A549 (cell line): ENCODE data around the gene KIF12. TPM values are rescaled to one million over a fixed set of nuclear protein-coding genes. Genes with fewer than 3 reads are reported as not detected.

ENCODE experiments used
- ATAC-seq, 2 experiments: fragments of 200-7000 bp in 1 of 2; fragments of >200 bp in 1 of 2; cut with Nextera tagmentation in 1 of 2; cut with Tn5 transposase in 1 of 2; 3 replicates each; pipeline versions ENCODE4 v1.8.0 to v1.9.1; 2018 to 2020; ENCODE audit warnings: mild to moderate bottlenecking in 1 of 2, moderate library complexity in 1 of 2
- CTCF ChIA-PET: fragments of 300-600 bp; sonication (Branson Sonifier 250); formaldehyde crosslinking; extraction: SDS; loops from one replicate; lab custom pipeline; 2021; ENCODE audit warnings: antibody characterized with exemption, inconsistent platforms; lab: Yijun Ruan, JAX
- POLR2A ChIA-PET: fragments of 350-600 bp; formaldehyde crosslinking; extraction: SDS; loops from one replicate; lab custom pipeline; 2021; ENCODE audit warnings: antibody characterized with exemption, inconsistent platforms; lab: Yijun Ruan, JAX
- DNase-seq, 2 experiments: peaks; one replicate each; pipeline versions ENCODE4 v3.0.0 to v3.0.0-alpha.2; 2011 to 2016; ENCODE audit warnings: low read depth in 1 of 2, low spot score in 1 of 2
- FAIRE-seq: peaks from 2 replicates; lab custom pipeline; 2011; peaks lifted over from hg19 to GRCh38; lab: Jason Lieb, UNC
- H3K27ac ChIP-seq, 2 experiments: fragments of >200 bp; sonication (Bioruptor Twin); formaldehyde crosslinking; 3 replicates each; pipeline ENCODE4 v1.5.1; 2016 to 2017
- H3K4me1 ChIP-seq: fragments of >200 bp; sonication (Bioruptor Twin); formaldehyde crosslinking; 3 replicates; pipeline ENCODE4 v1.6.1; 2016
- H3K4me2 ChIP-seq: fragments of >200 bp; sonication (Bioruptor Twin); formaldehyde crosslinking; 3 replicates; pipeline ENCODE4 v1.6.1; 2016
- H3K4me3 ChIP-seq: fragments of >200 bp; sonication (Bioruptor Twin); formaldehyde crosslinking; 3 replicates; pipeline ENCODE4 v1.5.1; 2016
- H3K9me3 ChIP-seq: fragments of >200 bp; sonication (Bioruptor Twin); formaldehyde crosslinking; 3 replicates; pipeline ENCODE4 v1.6.1; 2016
- CBX2 ChIP-seq: fragments of 200-600 bp; sonication (generic); IDR thresholded peaks from 2 replicates; pipeline ENCODE4 v1.6.1; 2016; ENCODE audit warnings: low read depth, mild to moderate bottlenecking, borderline replicate concordance
- E2F6 ChIP-seq: IDR thresholded peaks from 2 replicates; pipeline ENCODE4 v1.6.1; 2012; ENCODE audit warnings: low read depth, borderline replicate concordance
- EP300 ChIP-seq, 2 experiments: fragments of >200 bp; sonication (Bioruptor Twin); formaldehyde crosslinking; IDR thresholded peaks; 2 replicates in 1 of 2; 3 replicates in 1 of 2; pipeline ENCODE4 v1.6.1; 2016 to 2017
- JUN ChIP-seq, 2 experiments: fragments of >200 bp; sonication (Bioruptor Twin); formaldehyde crosslinking; IDR thresholded peaks; 2 replicates in 1 of 2; 3 replicates in 1 of 2; pipeline ENCODE4 v1.6.1; 2016 to 2017
- KDM1A ChIP-seq: fragments of 200-600 bp; sonication (generic); IDR thresholded peaks from 2 replicates; pipeline ENCODE4 v1.6.1; 2016; ENCODE audit warnings: low read depth, mild to moderate bottlenecking
- RAD21 ChIP-seq, 2 experiments: fragments of >200 bp in 1 of 2; sonication (Bioruptor Twin) in 1 of 2; formaldehyde crosslinking in 1 of 2; IDR thresholded peaks in 1 of 2; conservative IDR thresholded peaks in 1 of 2; 2 replicates in 1 of 2; 3 replicates in 1 of 2; pipeline ENCODE4 v1.6.1; 2012 to 2018; ENCODE audit warnings: inconsistent platforms in 1 of 2
- RARB ChIP-seq: fragments of 250-450 bp; sonication (Bioruptor Pico); IDR thresholded peaks from 2 replicates; pipeline ENCODE4 v1.8.0; 2021; ENCODE audit warnings: mild to moderate bottlenecking, moderate library complexity
- REST ChIP-seq: fragments of 200-600 bp; sonication (generic); IDR thresholded peaks from 2 replicates; pipeline ENCODE4 v1.6.1; 2016; ENCODE audit warnings: antibody characterized with exemption, mild to moderate bottlenecking, moderate library complexity
- SREBF2 ChIP-seq: fragments of 450-650 bp; IDR thresholded peaks from 2 replicates; pipeline ENCODE4 v1.6.1; 2014; ENCODE audit warnings: mild to moderate bottlenecking, moderate library complexity
- ZC3H11A ChIP-seq: fragments of 450-650 bp; IDR thresholded peaks from 2 replicates; pipeline ENCODE4 v1.6.1; 2014; ENCODE audit warnings: antibody characterized with exemption, mild to moderate bottlenecking
- ZFP36 ChIP-seq: fragments of 450-650 bp; IDR thresholded peaks from 2 replicates; pipeline ENCODE4 v1.6.1; 2014; ENCODE audit warnings: borderline replicate concordance; ENCODE audit not compliant: partially characterized antibody
- ZSCAN20 ChIP-seq: fragments of 250-450 bp; sonication (Bioruptor Pico); IDR thresholded peaks from 2 replicates; pipeline ENCODE4 v1.8.0; 2022; ENCODE audit warnings: mild to moderate bottlenecking, moderate library complexity
- WGBS: methylation state at CpG from one replicate; pipeline ENCODE4 v1.1.6; 2017; ENCODE audit errors: missing lambda C conversion rate; 5-methylcytosine and 5-hydroxymethylcytosine counted together
- polyA plus RNA-seq, 4 experiments: library from polyadenylated mRNA; depleted of rRNA in 3 of 4; stranded (reverse); fragments of >200 nt; fragmentation: RNase III in 1 of 4; extraction: RNeasy Plus Mini Kit Qiagen cat#74134 plus additional on column Dnase treatment in 1 of 4; gene quantifications; 2 replicates in 3 of 4; 3 replicates in 1 of 4; pipeline ENCODE4 v1.2.3, GENCODE V29; 2011 to 2017
- TF ChIP-seq, protein P1 (sequence below): fragments of 450-650 bp; IDR thresholded peaks from 2 replicates; pipeline ENCODE4 v1.6.1; 2014; ENCODE audit warnings: antibody characterized with exemption

Gene KIF12
- polyA plus RNA-seq, 2 of the 4 experiments (the other 2 are of a cell fraction), result 6.0 to 6.3 TPM

DNA sequence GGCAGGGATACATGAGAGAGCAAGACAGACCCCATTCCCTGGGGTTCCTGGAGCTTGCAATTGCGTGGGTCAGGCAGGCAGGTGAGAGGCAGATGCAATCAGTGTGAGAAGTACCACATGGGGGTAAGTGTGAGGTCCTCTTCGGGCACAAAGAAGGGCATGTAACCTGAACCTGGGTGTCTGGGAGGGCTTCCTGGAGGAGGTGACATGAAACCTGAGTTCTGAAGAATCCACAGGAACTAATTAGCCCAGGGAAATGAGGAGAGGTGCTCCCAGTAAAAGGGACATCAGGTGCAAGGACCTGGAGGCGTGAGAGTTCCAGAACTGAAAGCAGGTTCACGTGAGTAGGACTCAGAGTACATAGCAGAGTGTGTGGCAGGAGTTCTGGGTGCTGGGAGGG is 23.5 kb downstream of the KIF12 start:
- no peak for FAIRE-seq
- WGBS, result 91% methylated on average over 4 of the region's 4 CpGs
- no peak for DNase-seq
- CTCF ChIA-PET, result interaction anchor here (1.3 kb wide), 1 partner anchor 41 kb away, joined by 3 read pairs; no protein-coding TSS in a partner anchor
- TF ChIP-seq RARB (no peak), JUN (IDR thresholded peaks at IDR 0.05) (no peak), SREBF2 (no peak), ZSCAN20 (CRISPR knock-in tag) (no peak), ZFP36 (peak; percentile 63)
- TF ChIP-seq, all 56 proteins: peak for 1
- H3K4me2 ChIP-seq, result no peak overlapping the region
- ATAC-seq, result no peak
- H3K9me3 ChIP-seq, result no peaks in the 10 kb centered on the region
- peaks cover 40% of the 10 kb centered on the region for H3K4me1 ChIP-seq
- H3K27ac ChIP-seq, result peak overlapping the region in 1 of 2 experiments; percentile 94; a peak in 3 of 6 replicates
- H3K4me3 ChIP-seq, result no peak overlapping the region
- POLR2A ChIA-PET, result no interaction called here

DNA sequence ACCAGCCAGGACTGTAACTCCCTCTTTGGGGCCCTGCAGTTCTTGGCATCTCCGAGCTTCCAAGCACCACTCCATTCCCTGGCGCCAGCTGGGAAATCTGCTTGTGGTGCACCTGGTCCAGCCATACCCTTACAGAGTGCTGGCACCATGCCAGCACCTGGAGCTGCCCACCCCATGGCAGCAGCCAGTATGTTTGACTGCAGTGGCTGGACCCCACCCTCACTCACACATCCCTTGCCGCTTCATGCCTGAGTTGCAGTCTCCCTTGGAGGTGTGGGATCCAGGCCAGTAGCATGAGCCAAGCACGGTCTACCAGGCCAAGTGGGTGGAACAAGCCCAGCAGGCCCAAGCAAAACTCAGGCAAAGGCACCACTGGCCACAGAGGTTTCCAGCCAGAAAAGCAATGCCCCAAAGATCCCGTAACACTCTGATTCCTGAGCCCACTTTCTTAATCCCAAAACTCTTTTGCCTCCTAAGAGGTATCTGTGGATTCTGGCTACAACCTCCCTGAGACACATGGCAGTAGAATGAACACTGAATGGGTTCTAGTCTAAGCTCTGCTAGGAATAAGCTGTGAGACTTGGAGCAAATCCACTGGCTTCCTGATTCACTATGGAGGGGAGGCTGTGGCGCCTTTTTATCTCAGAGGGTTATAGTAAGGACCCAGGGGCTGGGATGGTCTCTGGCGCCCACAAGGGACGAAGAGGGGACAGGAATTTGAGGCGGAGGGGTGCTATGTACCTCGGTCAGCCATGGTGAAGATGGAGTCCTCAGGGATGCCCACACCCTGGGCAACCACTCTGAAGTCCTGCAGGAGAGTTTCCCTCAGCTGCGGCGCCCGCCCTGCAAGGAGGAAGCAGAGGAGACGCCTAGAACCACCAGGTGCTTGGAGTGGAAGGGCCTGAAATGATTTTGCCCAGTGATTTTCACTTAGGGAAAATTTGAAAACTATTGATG is 26.6 kb downstream of the KIF12 start:
- CTCF ChIA-PET, result interaction anchor here (0.6 to 4.7 kb wide), 10 partner anchors 10 to 638 kb away, joined by 3 to 40 read pairs (median 4); no protein-coding TSS in a partner anchor
- H3K4me1 ChIP-seq, result peaks cover 8% of the 10 kb centered on the region
- DNase-seq (no peak), FAIRE-seq (no peak), ATAC-seq (peak in 1 of 2 experiments; percentile 19; a peak in 3 of 6 replicates)
- WGBS, result 91% methylated on average over 14 of the region's 14 CpGs
- POLR2A ChIA-PET, result no interaction called here
- TF ChIP-seq RAD21 (conservative IDR thresholded peaks at IDR 0.05 in 1 of 2, IDR thresholded peaks at IDR 0.05 in 1 of 2) (peak in 1 of 2 experiments; percentile 32; a peak in 1 of 5 replicates), E2F6 (no peak)
- no peak overlapping the region for H3K4me3 ChIP-seq
- H3K4me2 ChIP-seq, result no peak overlapping the region
- H3K9me3 ChIP-seq, result no peaks in the 10 kb centered on the region
- peak overlapping the region in 1 of 2 experiments; percentile 19; a peak in 2 of 6 replicates for H3K27ac ChIP-seq

- no peak for TF ChIP-seq ZC3H11A
- no peak for TF ChIP-seq EP300 (IDR thresholded peaks at IDR 0.05)
- no peak for TF ChIP-seq RAD21 (conservative IDR thresholded peaks at IDR 0.05 in 1 of 2, IDR thresholded peaks at IDR 0.05 in 1 of 2)
- no peak for TF ChIP-seq KDM1A
- TF ChIP-seq, protein P1, sequence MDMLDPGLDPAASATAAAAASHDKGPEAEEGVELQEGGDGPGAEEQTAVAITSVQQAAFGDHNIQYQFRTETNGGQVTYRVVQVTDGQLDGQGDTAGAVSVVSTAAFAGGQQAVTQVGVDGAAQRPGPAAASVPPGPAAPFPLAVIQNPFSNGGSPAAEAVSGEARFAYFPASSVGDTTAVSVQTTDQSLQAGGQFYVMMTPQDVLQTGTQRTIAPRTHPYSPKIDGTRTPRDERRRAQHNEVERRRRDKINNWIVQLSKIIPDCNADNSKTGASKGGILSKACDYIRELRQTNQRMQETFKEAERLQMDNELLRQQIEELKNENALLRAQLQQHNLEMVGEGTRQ, result no peak
- TF ChIP-seq REST, result no peak
- TF ChIP-seq JUN (IDR thresholded peaks at IDR 0.05), result no peak
- no peak for TF ChIP-seq CBX2
- 0 out of 3 replicates have a peak, but pooled peaks cover 3% of the 10 kb centered on the region for H3K4me1 ChIP-seq
- H3K9me3 ChIP-seq, result no peaks in the 10 kb centered on the region
- ChIA-PET POLR2A (no interaction called here), CTCF (interaction anchor here (0.5 to 4.7 kb wide), 7 partner anchors 11 to 279 kb away, joined by 3 to 40 read pairs (median 4); no protein-coding TSS in a partner anchor)
- H3K4me2 ChIP-seq, result no peak overlapping the region
- DNase-seq (no peak), ATAC-seq (peak in 1 of 2 experiments; percentile 9; a peak in 1 of 6 replicates), FAIRE-seq (no peak)
- 88% methylated on average over 7 of the region's 7 CpGs for WGBS
- H3K4me3 ChIP-seq, result no peak overlapping the region
- peak overlapping the region in 1 of 2 experiments; percentile 31; a peak in 2 of 6 replicates for H3K27ac ChIP-seq
These were observed 27.8 kb downstream of the KIF12 start for GRCh38 chr9:114071197-114071795.
